ENCODE measurements around the gene NFKBIZ.

NFKBIZ gene, protein sequence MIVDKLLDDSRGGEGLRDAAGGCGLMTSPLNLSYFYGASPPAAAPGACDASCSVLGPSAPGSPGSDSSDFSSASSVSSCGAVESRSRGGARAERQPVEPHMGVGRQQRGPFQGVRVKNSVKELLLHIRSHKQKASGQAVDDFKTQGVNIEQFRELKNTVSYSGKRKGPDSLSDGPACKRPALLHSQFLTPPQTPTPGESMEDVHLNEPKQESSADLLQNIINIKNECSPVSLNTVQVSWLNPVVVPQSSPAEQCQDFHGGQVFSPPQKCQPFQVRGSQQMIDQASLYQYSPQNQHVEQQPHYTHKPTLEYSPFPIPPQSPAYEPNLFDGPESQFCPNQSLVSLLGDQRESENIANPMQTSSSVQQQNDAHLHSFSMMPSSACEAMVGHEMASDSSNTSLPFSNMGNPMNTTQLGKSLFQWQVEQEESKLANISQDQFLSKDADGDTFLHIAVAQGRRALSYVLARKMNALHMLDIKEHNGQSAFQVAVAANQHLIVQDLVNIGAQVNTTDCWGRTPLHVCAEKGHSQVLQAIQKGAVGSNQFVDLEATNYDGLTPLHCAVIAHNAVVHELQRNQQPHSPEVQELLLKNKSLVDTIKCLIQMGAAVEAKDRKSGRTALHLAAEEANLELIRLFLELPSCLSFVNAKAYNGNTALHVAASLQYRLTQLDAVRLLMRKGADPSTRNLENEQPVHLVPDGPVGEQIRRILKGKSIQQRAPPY

DNA sequence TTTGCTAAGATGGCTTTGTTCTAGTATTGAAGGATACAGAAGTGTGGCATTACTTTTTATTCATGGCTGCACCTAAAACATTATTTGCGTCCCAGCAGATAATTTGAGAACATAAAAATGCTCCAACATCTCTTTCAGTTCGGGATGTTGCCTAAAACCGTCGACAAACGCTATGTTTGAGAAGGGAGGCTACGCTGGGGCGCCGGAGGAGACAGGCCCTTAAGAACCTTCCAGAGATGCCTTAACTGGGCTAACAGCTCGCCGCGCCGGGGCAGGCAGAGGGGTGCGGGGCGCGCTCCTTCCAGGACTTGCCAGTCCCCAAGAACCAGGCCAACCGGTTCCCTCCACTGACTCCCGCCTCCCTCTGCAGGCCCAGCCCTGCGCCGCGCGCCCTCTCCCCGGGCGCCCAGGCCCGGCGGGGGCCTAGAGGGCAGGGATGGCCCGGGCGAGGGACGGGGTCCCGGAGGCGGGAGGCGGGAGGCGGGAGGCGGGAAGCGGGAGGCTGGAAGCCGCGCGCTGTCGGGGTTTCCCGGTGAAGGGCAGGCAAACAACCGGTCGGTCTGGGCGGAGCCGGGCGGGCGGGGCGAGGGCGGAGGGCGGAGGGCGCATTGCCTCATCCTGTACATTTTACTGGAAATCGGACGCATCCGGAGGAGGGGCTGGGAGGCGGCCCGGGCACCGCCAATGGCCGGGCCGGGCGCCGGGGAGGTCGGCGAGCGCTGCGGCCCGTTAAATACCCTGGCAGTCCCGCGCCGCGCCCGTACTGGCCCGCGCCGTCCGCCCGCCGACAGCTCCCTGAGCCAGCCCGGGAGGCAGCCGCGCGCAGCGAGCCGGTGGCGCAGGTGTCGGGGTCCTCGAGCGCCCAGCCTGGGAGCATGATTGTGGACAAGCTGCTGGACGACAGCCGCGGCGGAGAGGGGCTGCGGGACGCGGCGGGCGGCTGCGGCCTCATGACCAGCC is at the start of gene NFKBIZ:
Gene NFKBIZ (plus strand): TSS at position 761 of the 960 bp plus-strand sequence. CDS start 115 bp downstream, at position 876.
- peak; percentile 84 to 91 for DNase-seq (ENCODE audit: low read depth in 2 of 2)

DNA sequence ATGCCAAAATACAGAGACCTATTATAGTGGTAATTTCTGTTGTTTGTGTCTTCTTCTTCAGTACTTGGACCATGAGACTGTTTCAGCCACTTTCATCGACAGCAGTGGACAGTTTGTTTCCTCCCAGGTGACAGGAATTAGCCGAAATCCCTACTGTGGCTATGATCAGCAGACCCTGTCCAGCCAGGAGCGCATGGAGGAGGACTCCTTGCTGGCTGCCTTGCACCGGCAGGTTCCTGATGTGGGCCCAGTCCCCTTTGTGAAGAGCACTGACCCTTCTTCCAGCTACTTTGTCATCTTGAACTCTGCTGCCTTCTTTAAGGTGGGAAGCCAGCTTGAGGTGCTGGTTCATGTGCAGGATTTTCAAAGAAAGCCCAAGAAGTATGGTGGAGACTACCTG is 48.1 kb upstream of the NFKBIZ start:
- DNase-seq (ENCODE audit: low read depth in 2 of 2), result no peak

DNA sequence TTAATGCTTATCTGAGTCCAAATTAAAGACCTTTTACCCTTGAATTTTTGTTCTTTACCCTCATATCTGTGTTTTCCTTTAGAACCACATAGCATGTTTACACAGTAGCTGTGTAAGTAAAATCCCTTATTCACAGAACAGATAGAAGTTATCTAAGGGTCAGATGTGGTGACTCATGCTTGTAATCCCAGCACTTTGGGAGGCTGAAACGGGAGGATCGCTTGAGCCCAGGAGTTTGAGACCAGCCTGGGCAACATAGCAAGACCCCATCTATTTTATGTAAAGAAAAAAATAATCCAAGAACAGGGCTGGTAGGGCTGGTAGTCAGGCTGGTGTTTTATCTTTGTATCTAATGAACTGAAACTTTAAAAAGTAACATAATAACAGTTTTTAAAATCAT is 47.1 kb upstream of the NFKBIZ start:
- DNase-seq (ENCODE audit: low read depth in 2 of 2), result no peak

DNA sequence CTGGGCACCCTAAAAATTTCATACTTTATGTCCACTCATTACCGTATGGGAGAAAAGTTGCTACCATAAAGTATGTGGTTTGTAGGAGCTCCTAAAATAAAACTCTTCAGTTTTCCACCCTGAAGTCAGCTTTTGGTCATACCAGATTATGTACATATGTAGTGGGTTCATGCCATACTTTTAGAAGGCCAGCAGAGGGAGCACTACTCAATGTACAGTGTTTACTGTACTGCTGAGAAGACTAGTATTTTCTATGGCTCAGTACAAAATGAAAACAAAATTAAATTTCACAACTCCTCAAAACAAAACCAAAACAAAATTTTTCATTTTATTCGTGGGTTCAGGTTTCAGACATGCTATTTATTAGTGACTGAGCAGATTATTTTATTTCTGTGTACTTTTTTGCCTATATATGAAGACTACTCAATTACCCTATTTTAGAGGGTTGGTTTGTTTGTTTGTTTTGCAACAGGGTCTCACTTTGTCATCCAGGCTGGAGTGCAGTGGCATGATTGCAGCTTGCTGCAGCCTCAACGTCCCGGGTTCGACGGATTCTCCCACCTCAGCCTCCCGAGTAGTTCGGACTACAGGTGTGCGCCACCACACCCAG is 46.0 kb upstream of the NFKBIZ start:
- peak in 1 of 2 donors; percentile 26 for DNase-seq (ENCODE audit: low read depth in 2 of 2)

DNA sequence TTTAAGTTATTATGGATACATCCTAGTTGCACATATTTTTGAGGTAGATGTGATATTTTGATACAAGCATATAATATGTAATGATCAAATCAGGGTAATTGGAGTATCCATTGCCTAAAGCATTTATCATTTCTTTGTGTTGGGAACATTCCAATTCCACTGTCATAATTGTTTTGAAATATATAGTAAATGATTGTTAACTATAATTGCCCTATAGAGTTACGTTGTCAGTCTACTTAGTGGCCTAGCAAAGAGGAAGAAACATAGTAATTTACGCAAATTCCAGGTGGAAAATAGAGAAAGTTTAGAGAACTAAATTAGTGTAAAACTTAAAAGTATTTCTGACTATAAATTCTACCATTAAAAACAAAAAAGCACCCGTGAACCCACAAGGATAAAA is 45.4 kb upstream of the NFKBIZ start:
- DNase-seq (ENCODE audit: low read depth in 2 of 2), result no peak

DNA sequence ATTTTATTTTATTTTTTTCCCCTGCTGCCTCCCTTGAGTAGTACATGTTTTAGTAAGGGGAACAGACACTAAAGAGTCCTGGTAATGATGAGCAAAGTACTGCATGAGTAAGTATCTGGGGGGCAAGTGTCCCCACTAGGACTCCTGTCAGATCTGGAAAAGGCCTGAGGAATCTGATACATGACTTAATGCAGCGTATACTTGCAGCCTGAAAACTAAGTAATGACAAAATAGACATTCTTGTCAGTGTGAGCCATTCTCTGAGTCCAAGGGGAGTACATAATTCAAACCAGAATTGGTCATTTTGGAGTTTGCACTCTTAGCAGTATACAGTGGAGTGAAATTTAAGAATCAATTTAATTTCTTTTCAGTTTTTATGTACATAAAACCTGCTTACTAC is 42.8 kb upstream of the NFKBIZ start:
- DNase-seq (ENCODE audit: low read depth in 2 of 2), result no peak

DNA sequence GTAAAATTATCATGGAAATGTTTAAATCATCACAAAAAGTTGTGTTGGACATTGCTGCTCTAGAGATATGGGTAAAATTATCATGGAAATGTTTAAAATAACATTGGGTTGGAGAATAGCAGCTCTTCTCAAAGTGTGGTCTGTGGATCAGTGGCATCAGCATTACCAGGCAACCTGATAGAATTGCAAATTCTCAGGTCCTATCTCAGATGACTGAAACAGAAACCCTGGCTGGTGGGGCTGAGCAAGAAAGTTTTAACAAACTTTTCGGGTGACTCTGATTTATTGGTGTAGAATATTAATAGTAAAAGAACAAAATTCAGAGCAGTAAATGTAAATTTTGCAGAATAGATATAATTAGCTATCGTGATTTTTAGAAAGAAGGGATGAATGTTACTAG is 41.4 kb upstream of the NFKBIZ start:
- DNase-seq (ENCODE audit: low read depth in 2 of 2), result no peak

GRCh38 chr3:101809178-101810021 is 39.9 kb upstream of the NFKBIZ start:
- no peak for DNase-seq (ENCODE audit: low read depth in 2 of 2)

DNA sequence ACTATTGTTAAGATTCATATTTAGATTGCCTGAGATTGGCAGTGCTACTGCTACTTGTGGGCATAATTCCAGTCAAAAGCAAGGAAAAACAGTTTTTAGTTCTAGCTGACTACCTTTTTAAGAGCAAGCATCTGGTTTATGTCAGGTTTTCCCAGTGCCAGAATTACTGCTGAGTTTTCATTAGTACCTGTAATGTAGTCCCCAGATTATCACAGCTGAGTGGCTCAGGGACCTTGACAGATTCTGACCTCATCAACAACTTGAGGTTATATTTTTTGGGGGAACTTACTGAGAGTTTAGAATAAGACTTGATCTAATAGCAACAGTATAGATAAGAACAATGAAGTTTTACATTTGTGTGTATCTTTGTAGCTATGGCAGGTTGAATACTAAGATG is 39.3 kb upstream of the NFKBIZ start:
- no peak for DNase-seq (ENCODE audit: low read depth in 2 of 2)

GRCh38 chr3:101811875-101812274 is 37.4 kb upstream of the NFKBIZ start:
- no peak for DNase-seq (ENCODE audit: low read depth in 2 of 2)

DNA sequence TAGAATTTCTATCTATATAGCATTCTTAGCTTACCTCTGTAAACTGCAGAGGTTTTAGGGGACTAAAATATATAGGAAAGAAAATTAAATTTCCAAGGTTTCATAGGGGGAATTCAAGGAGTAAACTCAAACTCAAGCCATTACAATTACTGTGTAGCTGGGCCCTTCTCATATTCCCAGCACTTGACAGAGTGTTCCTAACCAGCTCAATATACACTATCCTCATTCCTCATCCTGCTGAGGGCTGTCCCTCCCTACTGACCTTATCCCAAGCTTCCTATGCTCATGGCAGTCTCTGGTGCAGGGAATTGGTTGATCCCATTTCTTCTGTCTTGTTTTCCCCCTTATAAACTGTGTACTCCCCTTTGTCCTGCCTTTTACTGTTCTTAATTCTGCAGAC is 36.4 kb upstream of the NFKBIZ start:
- no peak for DNase-seq (ENCODE audit: low read depth in 2 of 2)

GRCh38 chr3:101813817-101814440 is 35.4 kb upstream of the NFKBIZ start:
- no peak for DNase-seq (ENCODE audit: low read depth in 2 of 2)

GRCh38 chr3:101814835-101815234 is 34.5 kb upstream of the NFKBIZ start:
- no peak for DNase-seq (ENCODE audit: low read depth in 2 of 2)

GRCh38 chr3:101816215-101817149 is 32.8 kb upstream of the NFKBIZ start:
- DNase-seq (ENCODE audit: low read depth in 2 of 2), result no peak

DNA sequence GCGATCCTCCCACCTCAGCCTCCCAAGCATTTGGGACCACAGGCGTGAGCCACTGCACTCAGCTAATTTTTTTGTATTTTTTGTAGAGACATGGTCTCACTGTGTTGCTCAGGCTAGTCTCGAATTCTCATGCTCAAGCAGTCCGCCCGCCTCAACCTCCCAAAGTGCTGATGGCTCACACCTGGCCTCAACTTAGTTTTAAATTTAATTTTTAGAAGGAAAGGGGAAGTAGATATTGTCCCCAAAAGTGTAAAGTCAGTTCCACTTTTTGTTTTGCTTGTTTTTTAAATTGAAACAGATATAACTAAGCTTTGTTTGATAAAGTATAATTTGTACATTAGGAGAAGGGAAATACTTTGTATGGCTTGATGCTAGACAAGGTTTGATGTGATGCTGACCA is 31.3 kb upstream of the NFKBIZ start:
- DNase-seq (ENCODE audit: low read depth in 2 of 2), result no peak

GRCh38 chr3:101819649-101820206 is 29.6 kb upstream of the NFKBIZ start:
- no peak for DNase-seq (ENCODE audit: low read depth in 2 of 2)

- no peak for DNase-seq (ENCODE audit: low read depth in 2 of 2)
Measured at GRCh38 chr3:101821503-101821902, 27.8 kb upstream of the NFKBIZ start.

GRCh38 chr3:101823525-101823924 is 25.8 kb upstream of the NFKBIZ start:
- no peak for DNase-seq (ENCODE audit: low read depth in 2 of 2)

DNA sequence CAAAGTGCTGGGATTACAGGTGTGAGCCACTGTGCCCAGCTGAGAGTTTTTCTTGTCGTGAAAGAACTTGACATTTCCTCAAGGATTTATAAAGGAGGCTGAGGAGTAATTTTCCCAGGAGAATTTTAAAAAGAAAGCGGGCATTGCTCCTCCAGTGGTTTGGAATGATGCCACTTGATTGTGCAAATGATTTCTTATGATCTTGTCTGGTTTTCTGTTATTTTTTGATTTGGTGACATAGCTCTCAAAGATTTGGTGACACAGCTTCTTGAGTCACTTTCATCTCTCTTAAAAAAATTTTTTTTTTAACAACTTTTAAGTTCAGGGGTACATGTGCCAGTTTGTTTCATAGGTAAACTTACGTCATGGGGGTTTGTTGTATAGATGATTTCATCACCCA is 24.6 kb upstream of the NFKBIZ start:
- no peak for DNase-seq (ENCODE audit: low read depth in 2 of 2)

All from stimulated activated CD4-positive, alpha-beta T cell treated with anti-CD3 and anti-CD28 coated beads, Interleukin-1b, Interleukin-23, amount 100 ng/mL, for 1 hour (primary cell).